ENCODE data around the gene FBRSL1. TPM values are rescaled to one million over a fixed set of nuclear protein-coding genes. Genes with fewer than 3 reads are reported as not detected.

The FBRSL1 gene
- total RNA-seq, 1 donor from 2014 or later: 17.1 TPM

- FAIRE-seq (no peak), DNase-seq (ENCODE audit: low read depth) (no peak)
- TF ChIP-seq, protein P1, sequence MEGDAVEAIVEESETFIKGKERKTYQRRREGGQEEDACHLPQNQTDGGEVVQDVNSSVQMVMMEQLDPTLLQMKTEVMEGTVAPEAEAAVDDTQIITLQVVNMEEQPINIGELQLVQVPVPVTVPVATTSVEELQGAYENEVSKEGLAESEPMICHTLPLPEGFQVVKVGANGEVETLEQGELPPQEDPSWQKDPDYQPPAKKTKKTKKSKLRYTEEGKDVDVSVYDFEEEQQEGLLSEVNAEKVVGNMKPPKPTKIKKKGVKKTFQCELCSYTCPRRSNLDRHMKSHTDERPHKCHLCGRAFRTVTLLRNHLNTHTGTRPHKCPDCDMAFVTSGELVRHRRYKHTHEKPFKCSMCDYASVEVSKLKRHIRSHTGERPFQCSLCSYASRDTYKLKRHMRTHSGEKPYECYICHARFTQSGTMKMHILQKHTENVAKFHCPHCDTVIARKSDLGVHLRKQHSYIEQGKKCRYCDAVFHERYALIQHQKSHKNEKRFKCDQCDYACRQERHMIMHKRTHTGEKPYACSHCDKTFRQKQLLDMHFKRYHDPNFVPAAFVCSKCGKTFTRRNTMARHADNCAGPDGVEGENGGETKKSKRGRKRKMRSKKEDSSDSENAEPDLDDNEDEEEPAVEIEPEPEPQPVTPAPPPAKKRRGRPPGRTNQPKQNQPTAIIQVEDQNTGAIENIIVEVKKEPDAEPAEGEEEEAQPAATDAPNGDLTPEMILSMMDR (IDR thresholded peaks at IDR 0.05; ENCODE audit: insufficient read depth, low read length, severe bottlenecking): no peak
- H3K36me3 ChIP-seq (ENCODE audit: control insufficient read depth, insufficient read depth, low read length): peaks cover 1% of the 10 kb centered on the region
- no peaks in the 10 kb centered on the region for H3K27me3 ChIP-seq (ENCODE audit: control insufficient read depth, insufficient read depth, low read length)
- no peak overlapping the region for H3K4me3 ChIP-seq (ENCODE audit: low read depth, low read length)
These were observed 22.5 kb downstream of the FBRSL1 start for GRCh38 chr12:132512197-132513069.

GRCh38 chr12:132513070-132513398, 23.1 kb downstream of the FBRSL1 start:
- H3K36me3 ChIP-seq (ENCODE audit: control insufficient read depth, insufficient read depth, low read length): peaks cover 3% of the 10 kb centered on the region
- TF ChIP-seq, protein P1 (IDR thresholded peaks at IDR 0.05; ENCODE audit: insufficient read depth, low read length, severe bottlenecking): no peak
- no peaks in the 10 kb centered on the region for H3K27me3 ChIP-seq (ENCODE audit: control insufficient read depth, insufficient read depth, low read length)
- H3K4me3 ChIP-seq (ENCODE audit: low read depth, low read length): no peak overlapping the region
- DNase-seq (ENCODE audit: low read depth): no peak
- FAIRE-seq: no peak

- TF ChIP-seq, protein P1 (IDR thresholded peaks at IDR 0.05; ENCODE audit: insufficient read depth, low read length, severe bottlenecking): no peak
- FAIRE-seq (no peak), DNase-seq (ENCODE audit: low read depth) (no peak)
- Histone ChIP-seq H3K4me3 (ENCODE audit: low read depth, low read length) (no peak overlapping the region), H3K36me3 (ENCODE audit: control insufficient read depth, insufficient read depth, low read length) (peaks cover 3% of the 10 kb centered on the region), H3K27me3 (ENCODE audit: control insufficient read depth, insufficient read depth, low read length) (no peaks in the 10 kb centered on the region)
These were observed 23.6 kb downstream of the FBRSL1 start for GRCh38 chr12:132513458-132514135.

DNA sequence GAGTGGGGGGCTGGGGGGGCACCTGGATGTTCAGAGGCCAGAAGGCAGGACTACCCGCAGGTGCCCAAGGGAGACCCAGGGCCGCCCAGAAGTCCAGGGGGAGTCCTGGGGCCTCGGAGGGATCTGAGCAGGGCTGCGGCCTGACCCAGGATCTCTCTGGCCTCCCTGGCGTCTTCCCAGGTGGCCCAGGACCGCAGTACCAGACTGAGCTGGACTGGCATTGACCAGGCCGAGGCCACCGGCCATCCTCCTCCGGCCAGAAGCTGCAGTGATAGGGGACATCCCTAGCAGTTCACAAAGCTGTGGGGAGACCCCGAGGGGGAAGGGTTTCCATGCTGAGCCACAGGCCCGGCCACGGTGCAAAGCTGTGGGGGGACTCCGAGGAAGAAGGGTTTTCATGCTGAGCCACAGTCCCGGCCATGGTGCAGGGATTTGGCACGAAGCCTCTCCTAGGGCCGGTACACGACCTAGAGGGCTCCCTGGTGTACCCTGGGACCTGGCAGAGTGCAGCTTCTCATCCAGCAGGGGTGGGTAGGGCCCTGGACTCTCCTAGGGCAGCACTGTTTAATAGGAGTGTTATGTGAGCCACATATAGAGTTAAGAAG, 24.4 kb downstream of the FBRSL1 start:
- no peak overlapping the region for H3K4me3 ChIP-seq (ENCODE audit: low read depth, low read length)
- H3K27me3 ChIP-seq (ENCODE audit: control insufficient read depth, insufficient read depth, low read length): no peaks in the 10 kb centered on the region
- H3K36me3 ChIP-seq (ENCODE audit: control insufficient read depth, insufficient read depth, low read length): peaks cover 3% of the 10 kb centered on the region
- no peak for FAIRE-seq
- DNase-seq (ENCODE audit: low read depth): no peak
- TF ChIP-seq, protein P1 (IDR thresholded peaks at IDR 0.05; ENCODE audit: insufficient read depth, low read length, severe bottlenecking): no peak

GRCh38 chr12:132514838-132515237, 24.9 kb downstream of the FBRSL1 start:
- DNase-seq (ENCODE audit: low read depth) (no peak), FAIRE-seq (no peak)
- peaks cover 3% of the 10 kb centered on the region for H3K36me3 ChIP-seq (ENCODE audit: control insufficient read depth, insufficient read depth, low read length)
- TF ChIP-seq, protein P1 (IDR thresholded peaks at IDR 0.05; ENCODE audit: insufficient read depth, low read length, severe bottlenecking): no peak
- no peak overlapping the region for H3K4me3 ChIP-seq (ENCODE audit: low read depth, low read length)
- H3K27me3 ChIP-seq (ENCODE audit: control insufficient read depth, insufficient read depth, low read length): no peaks in the 10 kb centered on the region
